ENCODE data around the gene RAD23B.
"Not testable (repeated sequence)": the region's sequence is repeated elsewhere in the genome, so short reads cannot be mapped to it uniquely, and the experiment has no call there.

The RAD23B gene

GRCh38 chr9:107258919-107259318, 24.2 kb upstream of the RAD23B start:
- H3K27me3 Mint-ChIP-seq: peaks cover 4% of the 10 kb centered on the region
- no peak for DNase-seq
- CTCF ChIA-PET: no interaction called here
- no peak overlapping the region for H3K4me3 Mint-ChIP-seq
- H3K27ac Mint-ChIP-seq: no peak overlapping the region
- no peaks in the 10 kb centered on the region for H3K9me3 Mint-ChIP-seq
- no peaks in the 10 kb centered on the region for H3K36me3 Mint-ChIP-seq
- no peaks in the 10 kb centered on the region for H3K4me1 Mint-ChIP-seq

- H3K27ac Mint-ChIP-seq, CTCF ChIA-PET, H3K9me3 Mint-ChIP-seq, H3K4me3 Mint-ChIP-seq, H3K36me3 Mint-ChIP-seq, H3K27me3 Mint-ChIP-seq, H3K4me1 Mint-ChIP-seq, DNase-seq: not testable (repeated sequence)
These were observed 23.2 kb upstream of the RAD23B start for GRCh38 chr9:107259751-107260313.

GRCh38 chr9:107260437-107261081, 22.5 kb upstream of the RAD23B start:
- peaks cover 3% of the 10 kb centered on the region for H3K9me3 Mint-ChIP-seq
- peaks cover 4% of the 10 kb centered on the region for H3K27me3 Mint-ChIP-seq
- no peak overlapping the region for H3K27ac Mint-ChIP-seq
- no peaks in the 10 kb centered on the region for H3K4me1 Mint-ChIP-seq
- no peaks in the 10 kb centered on the region for H3K36me3 Mint-ChIP-seq
- H3K4me3 Mint-ChIP-seq: no peak overlapping the region
- CTCF ChIA-PET: no interaction called here
- DNase-seq: no peak

- H3K36me3 Mint-ChIP-seq: no peaks in the 10 kb centered on the region
- H3K4me1 Mint-ChIP-seq: no peaks in the 10 kb centered on the region
- H3K27me3 Mint-ChIP-seq: peaks cover 4% of the 10 kb centered on the region
- CTCF ChIA-PET: no interaction called here
- H3K4me3 Mint-ChIP-seq: no peak overlapping the region
- H3K27ac Mint-ChIP-seq: no peak overlapping the region
- no peak for DNase-seq
- H3K9me3 Mint-ChIP-seq: peaks cover 3% of the 10 kb centered on the region
These were observed 22.0 kb upstream of the RAD23B start for GRCh38 chr9:107261106-107261505.

- Mint-ChIP-seq H3K36me3 (no peaks in the 10 kb centered on the region), H3K9me3 (peaks cover 3% of the 10 kb centered on the region), H3K27me3 (peaks cover 9% of the 10 kb centered on the region), H3K27ac (no peak overlapping the region), H3K4me1 (no peaks in the 10 kb centered on the region), H3K4me3 (no peak overlapping the region)
- no peak for DNase-seq
- CTCF ChIA-PET: no interaction called here
These were observed 19.8 kb upstream of the RAD23B start for GRCh38 chr9:107263289-107263688.

GRCh38 chr9:107266624-107267368, 16.3 kb upstream of the RAD23B start:
- no peaks in the 10 kb centered on the region for H3K4me1 Mint-ChIP-seq
- H3K36me3 Mint-ChIP-seq: no peaks in the 10 kb centered on the region
- no peak overlapping the region for H3K4me3 Mint-ChIP-seq
- DNase-seq: no peak
- H3K27me3 Mint-ChIP-seq: peaks cover 11% of the 10 kb centered on the region
- peaks cover 3% of the 10 kb centered on the region for H3K9me3 Mint-ChIP-seq
- CTCF ChIA-PET: no interaction called here
- no peak overlapping the region for H3K27ac Mint-ChIP-seq

GRCh38 chr9:107268560-107268959, 14.5 kb upstream of the RAD23B start:
- Mint-ChIP-seq H3K36me3 (no peaks in the 10 kb centered on the region), H3K27me3 (peaks cover 11% of the 10 kb centered on the region), H3K4me1 (no peaks in the 10 kb centered on the region), H3K27ac (no peak overlapping the region), H3K4me3 (no peak overlapping the region), H3K9me3 (peaks cover 3% of the 10 kb centered on the region)
- CTCF ChIA-PET: no interaction called here
- no peak for DNase-seq

GRCh38 chr9:107269254-107269653, 13.8 kb upstream of the RAD23B start:
- CTCF ChIA-PET: interaction anchor here (1.2 kb wide), 1 partner anchor 72 kb away, joined by 3 read pairs; no protein-coding TSS in a partner anchor
- no peaks in the 10 kb centered on the region for H3K4me1 Mint-ChIP-seq
- H3K9me3 Mint-ChIP-seq: peaks cover 3% of the 10 kb centered on the region
- H3K27ac Mint-ChIP-seq: no peak overlapping the region
- H3K27me3 Mint-ChIP-seq: peaks cover 18% of the 10 kb centered on the region
- no peak overlapping the region for H3K4me3 Mint-ChIP-seq
- H3K36me3 Mint-ChIP-seq: no peaks in the 10 kb centered on the region
- DNase-seq: no peak

- peaks cover 20% of the 10 kb centered on the region for H3K27me3 Mint-ChIP-seq
- H3K9me3 Mint-ChIP-seq: peaks cover 3% of the 10 kb centered on the region
- DNase-seq: no peak
- no peaks in the 10 kb centered on the region for H3K4me1 Mint-ChIP-seq
- H3K4me3 Mint-ChIP-seq: no peak overlapping the region
- no peak overlapping the region for H3K27ac Mint-ChIP-seq
- no peaks in the 10 kb centered on the region for H3K36me3 Mint-ChIP-seq
- CTCF ChIA-PET: interaction anchor here (1.2 kb wide), 1 partner anchor 71 kb away, joined by 3 read pairs; no protein-coding TSS in a partner anchor
These were observed 13.4 kb upstream of the RAD23B start for GRCh38 chr9:107269681-107270080.

GRCh38 chr9:107270082-107270481, 13.0 kb upstream of the RAD23B start:
- peaks cover 3% of the 10 kb centered on the region for H3K9me3 Mint-ChIP-seq
- DNase-seq: no peak
- CTCF ChIA-PET: interaction anchor here (1.1 to 1.2 kb wide), 2 partner anchors 57 to 71 kb away, joined by 3 read pairs; no protein-coding TSS in a partner anchor
- no peak overlapping the region for H3K4me3 Mint-ChIP-seq
- no peaks in the 10 kb centered on the region for H3K36me3 Mint-ChIP-seq
- peaks cover 23% of the 10 kb centered on the region for H3K27me3 Mint-ChIP-seq
- H3K4me1 Mint-ChIP-seq: no peaks in the 10 kb centered on the region
- no peak overlapping the region for H3K27ac Mint-ChIP-seq

- Mint-ChIP-seq H3K36me3 (no peaks in the 10 kb centered on the region), H3K4me1 (no peaks in the 10 kb centered on the region), H3K9me3 (no peaks in the 10 kb centered on the region), H3K27ac (no peak overlapping the region), H3K27me3 (peaks cover 27% of the 10 kb centered on the region), H3K4me3 (no peak overlapping the region)
- CTCF ChIA-PET: interaction anchor here (0.7 to 1.2 kb wide), 3 partner anchors 58 to 71 kb away, joined by 3 to 6 read pairs (median 3); no protein-coding TSS in a partner anchor
- DNase-seq: no peak
These were observed 12.5 kb upstream of the RAD23B start for GRCh38 chr9:107270580-107270979.

- Mint-ChIP-seq H3K4me1 (no peaks in the 10 kb centered on the region), H3K9me3 (no peaks in the 10 kb centered on the region), H3K27me3 (peaks cover 30% of the 10 kb centered on the region), H3K36me3 (no peaks in the 10 kb centered on the region), H3K27ac (no peak overlapping the region), H3K4me3 (no peak overlapping the region)
- DNase-seq: no peak
- CTCF ChIA-PET: interaction anchor here (1.0 to 1.1 kb wide), 2 partner anchors 48 to 68 kb away, joined by 3 to 5 read pairs; no protein-coding TSS in a partner anchor
These were observed 9.4 kb upstream of the RAD23B start for GRCh38 chr9:107273634-107274033.

- H3K36me3 Mint-ChIP-seq: no peaks in the 10 kb centered on the region
- peaks cover 30% of the 10 kb centered on the region for H3K27me3 Mint-ChIP-seq
- no peak overlapping the region for H3K4me3 Mint-ChIP-seq
- H3K4me1 Mint-ChIP-seq: no peaks in the 10 kb centered on the region
- DNase-seq: no peak
- H3K9me3 Mint-ChIP-seq: no peaks in the 10 kb centered on the region
- no peak overlapping the region for H3K27ac Mint-ChIP-seq
- CTCF ChIA-PET: interaction anchor here (1.0 kb wide), 1 partner anchor 67 kb away, joined by 5 read pairs; no protein-coding TSS in a partner anchor
These were observed 9.0 kb upstream of the RAD23B start for GRCh38 chr9:107274096-107274495.

- Mint-ChIP-seq H3K9me3 (no peaks in the 10 kb centered on the region), H3K4me3 (no peak overlapping the region), H3K36me3 (no peaks in the 10 kb centered on the region), H3K27ac (no peak overlapping the region), H3K27me3 (peaks cover 30% of the 10 kb centered on the region), H3K4me1 (no peaks in the 10 kb centered on the region)
- CTCF ChIA-PET: no interaction called here
- DNase-seq: no peak
These were observed 8.1 kb upstream of the RAD23B start for GRCh38 chr9:107274953-107275422.

Measured in activated naive CD4-positive, alpha-beta T cell treated with anti-CD3 and anti-CD28 coated beads, Interleukin-2, amount 10 ng/mL, durations not matched to agents 7 days and 5 days (primary cell).